MM.1S (cell line): ENCODE results near the gene EXOC1L.

ENCODE experiments used
- DNase-seq: peaks from one replicate; pipeline ENCODE4 v3.0.0-alpha.2; 2015
- H2AFZ ChIP-seq: fragments of 300-600 bp; sonication (generic); 2 replicates; pipeline ENCODE4 v1.6.0; 2016; ENCODE audit warnings: antibody characterized with exemption, low read length
- H3F3A ChIP-seq: fragments of 300-600 bp; sonication (generic); 2 replicates; pipeline ENCODE4 v1.6.1; 2016; ENCODE audit warnings: mild to moderate bottlenecking, antibody characterized with exemption, low read length, moderate library complexity, mixed read lengths; ENCODE audit not compliant: insufficient read depth
- H3K27ac ChIP-seq: fragments of 300-600 bp; sonication (generic); 2 replicates; pipeline ENCODE4 v1.5.1; 2016; ENCODE audit warnings: mild to moderate bottlenecking, low read length
- H3K27me3 ChIP-seq: fragments of 300-600 bp; sonication (generic); replicated peaks from 2 replicates; pipeline ENCODE4 v1.6.0; 2016; ENCODE audit warnings: low read length; ENCODE audit not compliant: insufficient read depth
- H3K36me3 ChIP-seq: fragments of 300-600 bp; sonication (generic); replicated peaks from 2 replicates; pipeline ENCODE4 v1.6.1; 2016; ENCODE audit warnings: mild to moderate bottlenecking, low read length, mixed read lengths; ENCODE audit not compliant: insufficient read depth
- H3K4me1 ChIP-seq: fragments of 300-600 bp; sonication (generic); 2 replicates; pipeline ENCODE4 v1.6.1; 2016; ENCODE audit warnings: low read length, mixed read lengths
- H3K4me2 ChIP-seq: fragments of 300-600 bp; sonication (generic); 2 replicates; pipeline ENCODE4 v1.6.0; 2016; ENCODE audit warnings: low read depth, low read length
- H3K4me3 ChIP-seq: fragments of 300-600 bp; sonication (generic); 2 replicates; pipeline ENCODE4 v1.5.1; 2016; ENCODE audit warnings: low read length, mixed read lengths
- H3K79me2 ChIP-seq: fragments of 300-600 bp; sonication (generic); 2 replicates; pipeline ENCODE4 v1.6.1; 2016; ENCODE audit warnings: mixed run types, low read length, mixed read lengths
- H3K9ac ChIP-seq: fragments of 300-600 bp; sonication (generic); 2 replicates; pipeline ENCODE4 v1.6.1; 2016; ENCODE audit warnings: low read length, mixed read lengths
- H3K9me2 ChIP-seq: fragments of 300-600 bp; sonication (generic); replicated peaks from 2 replicates; pipeline ENCODE4 v1.6.1; 2016; ENCODE audit warnings: mild to moderate bottlenecking, low read length, mixed read lengths; ENCODE audit not compliant: insufficient read depth
- H3K9me3 ChIP-seq: fragments of 300-600 bp; sonication (generic); replicated peaks from 2 replicates; pipeline ENCODE4 v1.6.1; 2016; ENCODE audit warnings: mild to moderate bottlenecking, low read length, mixed read lengths; ENCODE audit not compliant: insufficient read depth
- H4K20me1 ChIP-seq: fragments of 300-600 bp; sonication (generic); 2 replicates; pipeline ENCODE4 v1.6.1; 2016; ENCODE audit warnings: mild to moderate bottlenecking, low read length, moderate library complexity, mixed read lengths; ENCODE audit not compliant: insufficient read depth
- EZH2 ChIP-seq: fragments of 300-600 bp; sonication (generic); optimal IDR thresholded peaks from 2 replicates; pipeline ENCODE3; 2017; ENCODE audit warnings: low read depth, mild to moderate bottlenecking, antibody characterized with exemption, low read length, mixed read lengths
- EZH2phosphoT487 ChIP-seq: fragments of 300-600 bp; sonication (generic); IDR thresholded peaks from 2 replicates; pipeline ENCODE4 v1.6.1; 2018; ENCODE audit warnings: antibody characterized with exemption, low read length
- TF ChIP-seq, protein P1 (sequence below): fragments of 300-600 bp; sonication (generic); IDR thresholded peaks from 2 replicates; pipeline ENCODE4 v1.5.1; 2016; ENCODE audit warnings: antibody characterized with exemption, low read length, mixed read lengths

The EXOC1L gene

DNA sequence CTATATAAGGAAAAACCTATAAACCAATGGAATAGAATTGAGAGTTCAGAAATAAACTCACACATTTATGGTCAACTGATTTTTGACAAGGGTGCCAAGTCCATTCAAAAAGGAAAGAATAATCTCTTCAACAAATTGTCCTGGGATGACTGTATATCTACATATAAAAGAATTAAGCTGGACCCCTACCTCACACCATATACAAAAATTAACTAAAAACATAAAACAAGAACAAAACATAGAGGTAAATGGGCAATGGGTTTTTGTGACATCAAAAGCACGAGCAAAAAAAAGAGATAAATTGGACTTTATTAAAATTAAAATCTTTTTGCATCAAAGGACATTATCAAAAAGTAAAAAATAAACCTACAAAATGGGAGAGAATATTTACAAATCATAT, 18.3 kb downstream of the EXOC1L start:
- no peak overlapping the region for H3K9ac ChIP-seq
- no peaks in the 10 kb centered on the region; the same call in 1 of the 2 replicates for H3K9me3 ChIP-seq
- H3K27me3 ChIP-seq, result no peaks in the 10 kb centered on the region
- no peaks in the 10 kb centered on the region for H3F3A ChIP-seq
- H3K9me2 ChIP-seq, result no peaks in the 10 kb centered on the region
- no peaks in the 10 kb centered on the region for H3K36me3 ChIP-seq
- TF ChIP-seq EZH2, result no peak
- TF ChIP-seq EZH2phosphoT487, result no peak
- TF ChIP-seq, protein P1, sequence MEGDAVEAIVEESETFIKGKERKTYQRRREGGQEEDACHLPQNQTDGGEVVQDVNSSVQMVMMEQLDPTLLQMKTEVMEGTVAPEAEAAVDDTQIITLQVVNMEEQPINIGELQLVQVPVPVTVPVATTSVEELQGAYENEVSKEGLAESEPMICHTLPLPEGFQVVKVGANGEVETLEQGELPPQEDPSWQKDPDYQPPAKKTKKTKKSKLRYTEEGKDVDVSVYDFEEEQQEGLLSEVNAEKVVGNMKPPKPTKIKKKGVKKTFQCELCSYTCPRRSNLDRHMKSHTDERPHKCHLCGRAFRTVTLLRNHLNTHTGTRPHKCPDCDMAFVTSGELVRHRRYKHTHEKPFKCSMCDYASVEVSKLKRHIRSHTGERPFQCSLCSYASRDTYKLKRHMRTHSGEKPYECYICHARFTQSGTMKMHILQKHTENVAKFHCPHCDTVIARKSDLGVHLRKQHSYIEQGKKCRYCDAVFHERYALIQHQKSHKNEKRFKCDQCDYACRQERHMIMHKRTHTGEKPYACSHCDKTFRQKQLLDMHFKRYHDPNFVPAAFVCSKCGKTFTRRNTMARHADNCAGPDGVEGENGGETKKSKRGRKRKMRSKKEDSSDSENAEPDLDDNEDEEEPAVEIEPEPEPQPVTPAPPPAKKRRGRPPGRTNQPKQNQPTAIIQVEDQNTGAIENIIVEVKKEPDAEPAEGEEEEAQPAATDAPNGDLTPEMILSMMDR, result no peak
- no peak overlapping the region for H3K4me2 ChIP-seq
- no peak overlapping the region for H3K27ac ChIP-seq
- no peaks in the 10 kb centered on the region for H3K4me1 ChIP-seq
- H3K79me2 ChIP-seq, result no peaks in the 10 kb centered on the region
- H2AFZ ChIP-seq, result no peak overlapping the region
- DNase-seq, result no peak
- H4K20me1 ChIP-seq, result no peaks in the 10 kb centered on the region
- H3K4me3 ChIP-seq, result no peak overlapping the region

DNA sequence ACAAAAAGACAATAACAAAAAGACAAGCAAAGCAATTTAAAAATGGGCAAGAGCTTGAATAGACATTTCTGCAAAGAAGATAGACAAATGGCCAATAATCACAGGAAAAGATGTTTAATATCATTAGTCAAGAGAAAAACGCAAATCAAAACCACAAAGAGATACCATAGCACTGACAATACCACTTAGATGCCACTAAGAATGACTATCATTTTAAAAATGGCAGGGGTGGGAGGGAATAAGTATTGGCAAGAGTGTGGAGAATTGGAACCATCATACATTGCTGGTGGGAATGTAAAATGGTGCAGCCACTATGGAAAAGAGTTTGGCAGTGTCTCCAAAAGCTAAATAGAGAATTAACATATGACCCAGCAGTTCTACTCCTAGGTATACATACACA, 18.8 kb downstream of the EXOC1L start:
- Histone ChIP-seq H3F3A (no peaks in the 10 kb centered on the region), H3K4me1 (no peaks in the 10 kb centered on the region), H4K20me1 (no peaks in the 10 kb centered on the region), H3K27ac (no peak overlapping the region), H2AFZ (no peak overlapping the region), H3K9me2 (no peaks in the 10 kb centered on the region), H3K9me3 (no peaks in the 10 kb centered on the region; the same call in 1 of the 2 replicates), H3K9ac (no peak overlapping the region), H3K4me2 (no peak overlapping the region), H3K79me2 (no peaks in the 10 kb centered on the region), H3K27me3 (no peaks in the 10 kb centered on the region), H3K36me3 (no peaks in the 10 kb centered on the region), H3K4me3 (no peak overlapping the region)
- TF ChIP-seq EZH2 (no peak), EZH2phosphoT487 (no peak)
- TF ChIP-seq, protein P1, result no peak
- DNase-seq, result no peak

DNA sequence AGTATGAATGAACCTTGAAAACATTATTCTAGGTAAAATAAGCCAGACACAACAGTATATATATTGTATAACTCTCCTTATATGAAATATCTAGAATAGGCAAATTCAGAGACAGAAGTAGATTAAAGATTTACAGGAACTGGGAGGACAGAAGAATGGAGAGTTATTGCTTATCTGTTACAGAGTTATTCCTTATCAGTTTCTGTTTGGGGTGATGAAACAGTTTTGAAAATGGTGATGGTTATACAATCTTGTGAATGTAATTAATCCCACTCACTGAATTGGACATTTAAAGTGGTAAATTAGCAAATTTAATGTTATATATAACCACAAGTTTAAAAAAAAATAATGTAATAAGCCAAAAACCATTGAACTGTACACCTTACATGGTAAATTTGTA, 19.4 kb downstream of the EXOC1L start:
- TF ChIP-seq EZH2phosphoT487, result no peak
- TF ChIP-seq EZH2, result no peak
- TF ChIP-seq, protein P1, result no peak

More for the DNA sequence above, 19.4 kb downstream of the EXOC1L start:
- Histone ChIP-seq H3F3A (no peaks in the 10 kb centered on the region), H3K4me2 (no peak overlapping the region), H3K9me3 (no peaks in the 10 kb centered on the region; the same call in 1 of the 2 replicates), H4K20me1 (no peaks in the 10 kb centered on the region), H3K4me1 (no peaks in the 10 kb centered on the region), H3K27ac (no peak overlapping the region), H3K36me3 (no peaks in the 10 kb centered on the region), H3K9ac (no peak overlapping the region), H3K27me3 (no peaks in the 10 kb centered on the region), H3K79me2 (no peaks in the 10 kb centered on the region), H3K4me3 (no peak overlapping the region), H3K9me2 (no peaks in the 10 kb centered on the region), H2AFZ (no peak overlapping the region)
- no peak for DNase-seq
